SK-N-SH treated with all-trans-retinoic acid at 6 μM for 48 hours (cell line): ENCODE data around the gene CHD1L.
"Not testable (repeated sequence)": the region's sequence is repeated elsewhere in the genome, so short reads cannot be mapped to it uniquely, and the experiment has no call there.

ENCODE experiments used
- ARNTL ChIP-seq: fragments of 450-650 bp; formaldehyde crosslinking; IDR thresholded peaks from 2 replicates; pipeline ENCODE4 v1.5.0; 2020; ENCODE audit warnings: low read depth, mild to moderate bottlenecking, moderate library complexity, borderline replicate concordance
- BACH2 ChIP-seq: fragments of 250-450 bp; sonication (Bioruptor Pico); IDR thresholded peaks from 2 replicates; pipeline ENCODE4 v1.9.0; 2021; ENCODE audit warnings: mild to moderate bottlenecking, borderline replicate concordance
- GLIS3 ChIP-seq: fragments of 250-450 bp; sonication (Bioruptor Pico); IDR thresholded peaks from 2 replicates; pipeline ENCODE4 v1.5.0; 2020; ENCODE audit warnings: mild to moderate bottlenecking, moderate library complexity
- OSR1 ChIP-seq: fragments of 250-450 bp; sonication (Bioruptor Pico); IDR thresholded peaks from 2 replicates; pipeline ENCODE4 v1.8.0; 2022; ENCODE audit warnings: moderate library complexity, mild to moderate bottlenecking, inconsistent platforms
- PATZ1 ChIP-seq: fragments of 250-450 bp; sonication (Bioruptor Pico); IDR thresholded peaks from 2 replicates; pipeline ENCODE4 v1.8.0; 2020; ENCODE audit warnings: mild to moderate bottlenecking, moderate library complexity, borderline replicate concordance
- RARB ChIP-seq: fragments of 250-450 bp; sonication (Bioruptor Pico); IDR thresholded peaks from 2 replicates; pipeline ENCODE4 v1.8.0; 2021; ENCODE audit warnings: mild to moderate bottlenecking, moderate library complexity
- SNAI2 ChIP-seq: fragments of 250-450 bp; sonication (Bioruptor Pico); IDR thresholded peaks from 2 replicates; pipeline ENCODE4 v1.5.0; 2020; ENCODE audit warnings: mild to moderate bottlenecking, moderate library complexity
- ZFP3 ChIP-seq: fragments of 250-450 bp; sonication (Bioruptor Pico); IDR thresholded peaks from 2 replicates; pipeline ENCODE4 v1.5.0; 2020; ENCODE audit warnings: mild to moderate bottlenecking, moderate library complexity
- ZNF8 ChIP-seq: fragments of 450-650 bp; formaldehyde crosslinking; IDR thresholded peaks from 2 replicates; pipeline ENCODE4 v1.5.0; 2020; ENCODE audit warnings: mild to moderate bottlenecking, moderate library complexity
- TF ChIP-seq, protein P1 (sequence below): fragments of 250-450 bp; sonication (Bioruptor Pico); IDR thresholded peaks from 2 replicates; pipeline ENCODE4 v1.5.1; 2021; ENCODE audit warnings: mild to moderate bottlenecking, moderate library complexity

DNA sequence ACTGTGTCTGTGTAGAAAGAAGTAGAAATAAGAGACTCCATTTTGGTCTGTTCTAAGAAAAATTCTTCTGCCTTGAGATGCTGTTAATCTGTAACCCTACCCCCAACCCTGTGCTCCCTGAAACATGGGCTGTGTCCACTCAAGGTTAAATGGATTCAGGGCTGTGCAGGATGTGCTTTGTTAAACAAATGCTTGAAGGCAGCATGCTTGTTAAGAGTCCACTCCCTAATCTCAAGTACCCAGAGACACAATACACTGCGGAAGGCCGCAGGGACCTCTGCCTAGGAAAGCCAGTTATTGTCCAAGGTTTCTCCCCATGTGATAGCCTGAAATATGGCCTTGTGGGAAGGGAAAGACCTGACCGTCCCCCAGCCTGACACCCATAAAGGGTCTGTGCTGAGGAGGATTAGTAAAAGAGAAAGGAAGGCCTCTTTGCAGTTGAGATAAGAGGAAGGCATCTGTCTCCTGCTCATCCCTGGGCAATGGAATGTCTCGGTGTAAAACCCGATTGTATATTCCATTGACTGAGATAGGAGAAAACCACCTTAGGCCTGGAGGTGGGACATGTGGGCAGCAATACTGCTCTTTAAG lies 2.3 kb upstream of the CHD1L start:
- TF ChIP-seq GLIS3; ARNTL (CRISPR knock-in tag); SNAI2 (CRISPR knock-in tag); BACH2; ZNF8 (CRISPR knock-in tag); OSR1 (CRISPR knock-in tag); RARB; PATZ1 (CRISPR knock-in tag); ZFP3 (CRISPR knock-in tag): not testable (repeated sequence)
- TF ChIP-seq, protein P1, sequence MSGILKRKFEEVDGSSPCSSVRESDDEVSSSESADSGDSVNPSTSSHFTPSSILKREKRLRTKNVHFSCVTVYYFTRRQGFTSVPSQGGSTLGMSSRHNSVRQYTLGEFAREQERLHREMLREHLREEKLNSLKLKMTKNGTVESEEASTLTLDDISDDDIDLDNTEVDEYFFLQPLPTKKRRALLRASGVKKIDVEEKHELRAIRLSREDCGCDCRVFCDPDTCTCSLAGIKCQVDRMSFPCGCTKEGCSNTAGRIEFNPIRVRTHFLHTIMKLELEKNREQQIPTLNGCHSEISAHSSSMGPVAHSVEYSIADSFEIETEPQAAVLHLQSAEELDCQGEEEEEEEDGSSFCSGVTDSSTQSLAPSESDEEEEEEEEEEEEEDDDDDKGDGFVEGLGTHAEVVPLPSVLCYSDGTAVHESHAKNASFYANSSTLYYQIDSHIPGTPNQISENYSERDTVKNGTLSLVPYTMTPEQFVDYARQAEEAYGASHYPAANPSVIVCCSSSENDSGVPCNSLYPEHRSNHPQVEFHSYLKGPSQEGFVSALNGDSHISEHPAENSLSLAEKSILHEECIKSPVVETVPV (CRISPR knock-in tag): not testable (repeated sequence)
